HG02981 (cell line): ENCODE results near the gene ZNF276.
A peak's percentile ranks its signal among the peaks of the same experiment; 100 is the strongest.
"Not testable (repeated sequence)": the region's sequence is repeated elsewhere in the genome, so short reads cannot be mapped to it uniquely, and the experiment has no call there.

Experiments
- ATAC-seq: cut with Tn5 transposase; IDR thresholded peaks from one replicate; pipeline ENCODE4 v1.9.1; 2021; ENCODE audit warnings: mild to moderate bottlenecking, moderate library complexity; ENCODE audit not compliant: unreplicated experiment

ZNF276 gene

GRCh38 chr16:89720813-89721545, at the start of gene ZNF276, which contains the start of gene VPS9D1:
Gene ZNF276, plus strand, starts transcription at chr16:89721537. Its CDS starts 104 bp downstream, at chr16:89721641.
Gene VPS9D1, minus strand, starts transcription at chr16:89720898. Its CDS starts 37 bp downstream, at chr16:89720861.
- ATAC-seq: peak; percentile 46

- ATAC-seq: not testable (repeated sequence)
These were observed 49.8 kb upstream of the ZNF276 start for GRCh38 chr16:89671565-89671964.

GRCh38 chr16:89672177-89672941, 49.0 kb upstream of the ZNF276 start:
- no peak for ATAC-seq

GRCh38 chr16:89678258-89678657, 43.1 kb upstream of the ZNF276 start:
- ATAC-seq: no peak

- ATAC-seq: no peak
These were observed 35.4 kb upstream of the ZNF276 start for GRCh38 chr16:89685916-89686315.

GRCh38 chr16:89686520-89687091, 34.7 kb upstream of the ZNF276 start, which contains the start of gene CDK10:
Gene CDK10, plus strand, starts transcription at chr16:89686689. Its CDS starts 22 bp downstream, at chr16:89686711.
- ATAC-seq: peak; percentile 69

GRCh38 chr16:89687092-89687940, 34.0 kb upstream of the ZNF276 start:
- ATAC-seq: peak; percentile 52

GRCh38 chr16:89688395-89688794, 32.9 kb upstream of the ZNF276 start:
- ATAC-seq: no peak

- ATAC-seq: no peak
These were observed 32.2 kb upstream of the ZNF276 start for GRCh38 chr16:89689142-89689541.

GRCh38 chr16:89689621-89690020, 31.7 kb upstream of the ZNF276 start:
- ATAC-seq: not testable (repeated sequence)

GRCh38 chr16:89690392-89690901, 30.9 kb upstream of the ZNF276 start:
- no peak for ATAC-seq

- ATAC-seq: no peak
These were observed 29.9 kb upstream of the ZNF276 start for GRCh38 chr16:89691231-89691985.

GRCh38 chr16:89691986-89692569, 29.3 kb upstream of the ZNF276 start:
- ATAC-seq: no peak

GRCh38 chr16:89693289-89693731, 28.0 kb upstream of the ZNF276 start:
- no peak for ATAC-seq

- ATAC-seq: no peak
These were observed 27.2 kb upstream of the ZNF276 start for GRCh38 chr16:89693931-89694783.

GRCh38 chr16:89694784-89695085, 26.6 kb upstream of the ZNF276 start:
- not testable (repeated sequence) for ATAC-seq

- ATAC-seq: no peak
These were observed 26.1 kb upstream of the ZNF276 start for GRCh38 chr16:89695086-89695874.
